A673 (cell line): ENCODE data around the gene PPP1R12A. TPM values are rescaled to one million over a fixed set of nuclear protein-coding genes. Genes with fewer than 3 reads are reported as not detected.

ENCODE experiments used
- BruUV-seq: library from RNA; stranded (reverse); fragments of 400-500 nt; replicated peaks from 2 replicates; lab custom pipeline; 2021; lab: Mats Ljungman, UMichigan
- CTCF ChIA-PET: fragments of 300-600 bp; sonication (Branson Sonifier 250); formaldehyde crosslinking; loops from one replicate; lab custom pipeline; 2022; ENCODE audit warnings: antibody characterized with exemption; lab: Charles Lee
- POLR2A ChIA-PET: fragments of 300-600 bp; sonication (Branson Sonifier 250); formaldehyde crosslinking; loops from one replicate; lab custom pipeline; 2022; ENCODE audit warnings: antibody characterized with exemption; ENCODE audit not compliant: low non-redundant PET; lab: Charles Lee
- DNase-seq: peaks from one replicate; pipeline ENCODE4 v3.0.0-alpha.2; 2015; ENCODE audit warnings: low spot score
- H3K27ac ChIP-seq: fragments of 200-600 bp; sonication (generic); 2 replicates; pipeline ENCODE4 v1.5.1; 2016; ENCODE audit warnings: mixed run types, low read depth, mild to moderate bottlenecking, mixed read lengths, antibody characterized with exemption, low read length; ENCODE audit not compliant: poor library complexity, severe bottlenecking
- H3K27me3 ChIP-seq: fragments of 200-600 bp; sonication (generic); replicated peaks from 2 replicates; pipeline ENCODE4 v1.6.1; 2017; ENCODE audit warnings: mixed run types, low read depth, mild to moderate bottlenecking, mixed read lengths, antibody characterized with exemption, low read length; ENCODE audit not compliant: insufficient read depth, poor library complexity
- H3K36me3 ChIP-seq: fragments of 200-600 bp; sonication (generic); 2 replicates; pipeline ENCODE4 v1.6.1; 2016; ENCODE audit warnings: mixed run types, mild to moderate bottlenecking, mixed read lengths, antibody characterized with exemption, low read length; ENCODE audit not compliant: insufficient read depth, poor library complexity, severe bottlenecking
- H3K4me1 ChIP-seq: fragments of 200-600 bp; sonication (generic); 2 replicates; pipeline ENCODE4 v1.6.1; 2017; ENCODE audit warnings: mixed run types, mild to moderate bottlenecking, mixed read lengths, antibody characterized with exemption, low read length; ENCODE audit not compliant: insufficient read depth, poor library complexity, severe bottlenecking
- H3K4me3 ChIP-seq: fragments of 200-600 bp; sonication (generic); 2 replicates; pipeline ENCODE4 v1.5.1; 2016; ENCODE audit warnings: low read depth, mixed run types, mild to moderate bottlenecking, mixed read lengths, low read length; ENCODE audit not compliant: poor library complexity, severe bottlenecking
- H3K9me3 ChIP-seq: fragments of 200-600 bp; sonication (generic); 2 replicates; pipeline ENCODE4 v1.6.1; 2016; ENCODE audit warnings: mixed run types, low read depth, mild to moderate bottlenecking, mixed read lengths, antibody characterized with exemption, low read length; ENCODE audit not compliant: poor library complexity, severe bottlenecking
- EZH2 ChIP-seq: fragments of 200-600 bp; sonication (generic); IDR thresholded peaks from 2 replicates; pipeline ENCODE4 v1.6.1; 2017; ENCODE audit warnings: borderline replicate concordance, low read depth, mild to moderate bottlenecking, mixed read lengths, antibody characterized with exemption, low read length; ENCODE audit not compliant: poor library complexity, severe bottlenecking
- intact Hi-C: fragments of 100-400 bp; cut with micrococcal nuclease; formaldehyde crosslinking; loops from one replicate; pipeline ENCODE4 v1.10.0; 2022; ENCODE audit not compliant: unreplicated experiment
- total RNA-seq: library from RNA; stranded (reverse); gene quantifications from 2 replicates; pipeline ENCODE4 v1.2.3, GENCODE V29; 2021
- TF ChIP-seq, protein P1 (sequence below): fragments of 300-800, 200-600 bp; sonication (generic); conservative IDR thresholded peaks from 2 replicates; pipeline ENCODE4 v1.5.1; 2017; ENCODE audit warnings: low read depth, mild to moderate bottlenecking, antibody characterized with exemption, low read length, moderate library complexity, mixed read lengths

PPP1R12A gene
- total RNA-seq, 1 experiment from 2014 or later = 80.8 TPM

DNA sequence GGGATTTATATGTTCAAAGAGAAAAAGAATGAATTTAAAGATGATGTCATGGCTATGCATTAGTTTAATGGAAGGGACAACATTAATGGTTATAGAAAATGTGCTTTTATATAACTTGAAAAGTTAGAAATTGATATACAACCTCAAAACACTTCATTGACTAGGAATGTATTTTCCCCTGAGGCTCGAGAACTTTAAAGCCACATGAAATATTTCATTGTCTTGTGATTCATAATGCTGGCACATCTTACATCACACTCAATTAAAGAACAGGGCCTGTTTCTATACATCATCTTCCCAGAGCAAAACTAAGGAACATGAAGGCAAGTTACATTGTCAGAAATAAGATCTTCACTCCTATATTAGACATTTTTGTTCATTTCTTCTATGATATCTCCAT lies 208.9 kb downstream of the PPP1R12A start:
- no peak for DNase-seq
- TF ChIP-seq EZH2 = no peak
- TF ChIP-seq, protein P1, sequence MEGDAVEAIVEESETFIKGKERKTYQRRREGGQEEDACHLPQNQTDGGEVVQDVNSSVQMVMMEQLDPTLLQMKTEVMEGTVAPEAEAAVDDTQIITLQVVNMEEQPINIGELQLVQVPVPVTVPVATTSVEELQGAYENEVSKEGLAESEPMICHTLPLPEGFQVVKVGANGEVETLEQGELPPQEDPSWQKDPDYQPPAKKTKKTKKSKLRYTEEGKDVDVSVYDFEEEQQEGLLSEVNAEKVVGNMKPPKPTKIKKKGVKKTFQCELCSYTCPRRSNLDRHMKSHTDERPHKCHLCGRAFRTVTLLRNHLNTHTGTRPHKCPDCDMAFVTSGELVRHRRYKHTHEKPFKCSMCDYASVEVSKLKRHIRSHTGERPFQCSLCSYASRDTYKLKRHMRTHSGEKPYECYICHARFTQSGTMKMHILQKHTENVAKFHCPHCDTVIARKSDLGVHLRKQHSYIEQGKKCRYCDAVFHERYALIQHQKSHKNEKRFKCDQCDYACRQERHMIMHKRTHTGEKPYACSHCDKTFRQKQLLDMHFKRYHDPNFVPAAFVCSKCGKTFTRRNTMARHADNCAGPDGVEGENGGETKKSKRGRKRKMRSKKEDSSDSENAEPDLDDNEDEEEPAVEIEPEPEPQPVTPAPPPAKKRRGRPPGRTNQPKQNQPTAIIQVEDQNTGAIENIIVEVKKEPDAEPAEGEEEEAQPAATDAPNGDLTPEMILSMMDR = no peak
- H3K4me1 ChIP-seq = no peaks in the 10 kb centered on the region
- intact Hi-C loops = no loop called here
- ChIA-PET POLR2A (no interaction called here), CTCF (no interaction called here)
- H3K27ac ChIP-seq = no peak overlapping the region
- H3K9me3 ChIP-seq = no peaks in the 10 kb centered on the region
- H3K4me3 ChIP-seq = no peak overlapping the region
- H3K27me3 ChIP-seq = no peaks in the 10 kb centered on the region
- no TSS peak for BruUV-seq
- H3K36me3 ChIP-seq = no peaks in the 10 kb centered on the region

Other genes starting within 250 kb of the PPP1R12A start
- 52.7 and 55.3 TPM in 2 replicates for gene PAWR, start 244.1 kb downstream of the PPP1R12A start, total RNA-seq
- gene OTOGL, start 164.4 kb upstream of the PPP1R12A start, total RNA-seq = 0.26 and 0.73 TPM in 2 replicates